ENCODE data around the gene PALD1.
"Not testable (repeated sequence)": the region's sequence is repeated elsewhere in the genome, so short reads cannot be mapped to it uniquely, and the experiment has no call there.

PALD1 gene

DNA sequence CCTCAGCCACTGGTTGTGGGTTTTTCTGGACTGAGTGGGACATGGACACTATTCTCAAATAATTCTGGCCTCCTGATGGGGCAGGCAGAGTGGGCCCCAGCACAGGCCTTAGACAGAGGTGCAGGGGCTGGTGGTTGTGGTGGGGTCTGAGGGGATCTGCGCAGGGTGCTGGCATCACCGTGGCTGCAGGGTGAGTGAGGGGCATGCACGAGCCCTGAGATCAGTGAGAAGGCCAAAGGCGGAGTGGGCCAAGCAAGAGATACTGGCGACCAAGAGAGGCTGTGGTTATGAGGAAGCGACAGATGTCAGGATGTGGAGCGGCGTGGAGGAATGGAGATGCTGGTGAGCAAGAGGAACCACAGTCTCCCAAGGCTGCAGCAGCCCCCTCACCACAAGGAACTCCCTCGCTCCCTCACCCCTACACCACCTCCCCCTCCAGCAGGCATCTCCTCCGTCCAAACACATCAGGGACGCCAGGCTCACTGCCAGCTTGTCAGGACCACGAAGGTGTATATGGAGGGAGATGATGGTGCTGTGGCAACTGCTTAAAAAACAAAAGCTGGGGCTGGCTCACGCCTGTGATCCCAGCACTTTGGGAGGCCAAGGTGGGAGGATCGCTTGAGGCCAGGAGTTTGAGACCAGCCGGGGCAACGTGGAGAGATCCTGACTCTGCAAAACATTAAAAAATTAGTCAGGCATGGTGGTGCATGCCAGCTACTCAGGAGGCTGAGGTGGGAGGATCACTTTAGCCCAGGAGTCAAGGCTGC lies 114.4 kb downstream of the PALD1 start:
- no peak for DNase-seq

DNA sequence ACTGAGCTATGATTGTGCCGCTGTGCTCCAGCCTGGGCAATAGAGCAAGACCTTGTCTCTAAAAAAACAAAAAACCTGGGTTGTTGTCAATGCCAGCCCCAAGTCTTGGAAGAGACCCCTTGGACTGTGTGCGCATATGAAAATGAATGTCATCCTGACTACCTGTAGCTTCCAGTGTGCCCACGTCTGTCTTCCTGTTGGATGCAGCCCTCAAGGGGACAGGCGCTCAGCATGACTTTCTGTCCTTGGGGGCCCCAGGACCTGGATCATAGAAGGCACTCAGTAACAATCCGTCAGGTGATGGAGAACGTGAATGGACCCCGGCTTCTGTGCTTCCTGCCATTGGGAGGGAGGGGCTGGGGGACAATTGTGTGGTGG lies 114.9 kb downstream of the PALD1 start:
- DNase-seq, result no peak

- no peak for DNase-seq
Measured at GRCh38 chr10:70594161-70594560, 115.6 kb downstream of the PALD1 start.

DNA sequence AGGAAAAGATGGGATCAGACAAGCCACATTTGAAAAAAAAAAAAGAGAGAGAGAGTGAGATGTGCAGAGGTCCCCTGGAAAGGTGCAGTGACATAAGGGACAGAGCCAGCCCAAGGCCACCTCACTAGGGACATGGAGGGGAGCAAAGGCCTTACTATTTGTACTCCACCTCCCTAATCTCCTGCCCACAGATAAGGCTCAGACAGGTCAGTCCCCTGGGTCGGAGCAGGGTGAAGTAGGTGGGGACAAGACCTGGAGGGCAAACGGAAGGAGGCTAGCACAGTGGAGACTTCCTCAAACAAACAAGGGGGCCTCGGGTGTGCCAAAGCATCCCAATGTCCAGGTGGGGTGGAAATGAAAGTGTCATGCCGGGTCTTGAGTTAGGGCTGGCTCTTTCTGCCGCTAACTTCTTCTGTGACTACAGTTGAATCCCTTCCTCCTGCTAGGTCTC lies 117.0 kb downstream of the PALD1 start:
- DNase-seq, result no peak

DNA sequence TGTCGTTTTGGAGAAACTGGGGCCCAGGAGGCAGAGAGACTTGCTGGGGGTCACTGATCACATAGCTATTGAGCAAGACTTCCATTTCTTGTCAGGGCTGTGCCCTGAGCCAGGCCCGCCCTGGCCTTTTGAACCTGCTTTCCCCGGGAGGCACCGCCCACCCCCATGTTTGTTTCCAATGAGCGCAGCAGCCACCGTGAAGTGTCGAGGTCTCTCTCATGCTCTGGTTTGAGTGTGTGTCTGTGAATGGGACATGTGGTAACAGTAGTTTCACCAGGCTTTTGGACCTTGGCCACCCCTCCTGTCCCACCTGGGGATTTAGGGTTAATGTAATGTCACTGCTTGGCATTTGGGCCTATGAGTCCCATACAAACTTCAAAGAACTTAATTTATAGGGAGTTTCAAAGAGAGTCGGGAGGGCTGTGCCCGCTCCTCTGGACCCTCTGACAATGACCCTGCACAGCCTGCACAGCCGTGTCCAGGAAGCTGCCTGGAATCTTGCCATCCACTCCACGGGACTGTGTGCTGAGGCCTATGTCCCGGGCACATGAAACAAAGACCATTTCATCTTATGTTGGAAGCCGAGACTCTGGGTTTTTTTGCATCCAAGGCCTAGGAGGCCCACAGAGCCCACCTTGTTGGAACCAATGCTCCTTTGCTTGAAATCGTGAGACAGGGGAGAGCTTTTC lies 117.7 kb downstream of the PALD1 start:
- DNase-seq, result no peak

DNA sequence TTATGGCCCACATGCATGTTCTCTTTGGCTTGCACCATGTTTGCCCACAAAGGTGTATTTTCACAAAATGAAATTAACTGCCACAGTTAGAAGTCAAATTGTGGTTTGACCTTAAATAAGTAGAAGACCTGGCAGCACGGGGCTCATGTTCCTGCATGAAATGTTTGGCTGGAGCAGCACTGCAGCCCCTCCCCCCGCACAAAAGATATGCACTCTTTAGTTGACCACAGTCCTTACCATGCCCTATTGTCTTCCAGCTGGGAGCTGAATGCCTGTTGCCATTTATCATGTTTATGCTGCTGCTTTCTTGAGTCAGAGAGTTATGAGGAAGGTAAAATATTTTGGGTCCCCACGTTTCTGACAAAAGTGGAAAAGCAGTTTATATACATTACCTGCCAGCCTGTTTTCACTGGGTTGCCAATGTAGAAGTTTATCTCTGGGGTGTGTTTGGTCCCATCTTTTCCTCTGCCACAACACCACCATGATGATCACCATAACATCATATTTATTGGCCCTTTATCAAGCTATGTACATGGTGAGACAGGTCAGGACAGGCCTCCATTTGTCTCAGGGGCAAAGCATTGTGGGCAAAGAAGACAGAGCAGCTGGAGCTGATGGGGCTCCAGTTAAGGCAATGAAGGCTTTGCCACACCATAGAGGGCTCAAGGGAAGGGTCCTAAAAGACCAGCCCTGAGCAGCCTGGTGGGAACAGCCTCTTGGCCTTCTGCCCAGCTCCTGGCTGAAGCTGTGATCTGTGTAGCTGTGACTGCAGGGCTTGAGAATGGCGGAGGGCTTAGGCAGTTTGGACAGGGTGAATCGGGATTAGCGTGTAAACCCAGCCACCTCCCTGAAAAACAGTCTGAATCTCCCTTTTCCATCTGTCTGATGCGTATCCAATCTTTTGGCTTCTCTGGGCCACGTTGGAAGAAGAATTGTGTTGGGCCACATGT lies 118.6 kb downstream of the PALD1 start:
- DNase-seq, result no peak

DNA sequence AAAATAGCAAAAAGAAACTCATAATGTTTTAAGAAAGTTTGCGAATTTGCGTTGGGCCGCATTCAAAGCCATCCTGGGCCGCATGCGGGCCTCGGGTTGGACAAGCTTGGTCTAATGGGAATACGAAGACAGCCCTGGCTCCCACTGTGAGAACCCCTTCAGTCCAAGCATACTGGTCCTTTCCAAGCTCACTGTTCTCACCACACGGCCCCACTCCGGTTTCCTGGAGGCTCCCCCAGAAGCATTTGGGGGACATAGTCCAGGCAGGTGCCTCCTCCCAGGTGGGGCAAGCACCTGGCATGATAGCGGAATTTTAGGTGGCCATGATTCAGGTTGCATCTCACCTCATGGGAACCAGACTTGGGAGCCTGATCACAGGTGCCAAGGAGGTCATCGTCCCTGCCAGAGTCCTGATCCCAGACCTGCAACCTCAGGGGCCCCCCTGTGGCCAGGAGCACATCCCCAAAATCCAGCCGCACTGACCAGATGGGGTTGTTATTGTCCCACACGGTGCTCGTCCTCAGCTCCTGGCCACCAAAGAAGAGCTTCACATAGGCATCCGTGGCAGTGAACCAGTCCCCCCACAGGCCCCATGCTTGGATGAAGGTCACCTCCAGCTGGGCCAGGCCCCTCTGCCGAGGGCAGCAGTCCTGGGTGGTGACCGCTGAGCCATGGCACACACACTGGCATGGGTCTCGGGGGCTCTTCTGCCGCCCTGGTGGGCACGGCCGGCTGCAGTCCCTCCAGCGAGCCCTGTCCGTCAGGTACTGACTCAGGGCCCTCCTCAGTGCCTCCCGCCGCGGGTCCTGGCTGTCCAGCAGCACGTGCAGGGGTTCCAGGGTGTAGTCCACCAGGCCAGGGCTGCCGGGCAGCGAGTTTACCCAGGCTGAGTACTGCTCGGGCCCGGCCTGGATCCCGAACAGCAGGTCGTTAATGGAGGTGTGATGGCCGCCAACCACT lies 119.6 kb downstream of the PALD1 start:
- no peak for DNase-seq

GRCh38 chr10:70598857-70599295 lies 120.3 kb downstream of the PALD1 start:
- no peak for DNase-seq

DNA sequence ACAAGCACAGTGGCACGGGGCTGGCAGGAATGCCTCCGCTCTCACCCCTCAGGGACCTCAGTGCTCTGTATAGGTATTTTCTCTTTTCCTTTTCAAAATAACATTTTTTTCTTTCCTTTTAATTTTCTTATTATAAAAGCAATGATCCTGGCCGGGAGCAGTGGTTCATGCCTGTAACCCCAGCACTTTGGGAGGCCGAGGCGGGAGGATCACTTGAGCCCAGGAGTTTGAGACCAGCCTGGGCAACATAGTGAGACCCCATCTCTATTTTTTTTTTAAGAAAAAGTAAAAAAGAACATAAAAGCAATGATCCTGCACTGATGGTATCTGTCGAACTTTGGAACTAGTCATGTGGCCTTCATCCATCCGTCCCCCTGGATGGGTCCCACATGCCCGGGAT lies 120.8 kb downstream of the PALD1 start:
- DNase-seq, result no peak

DNA sequence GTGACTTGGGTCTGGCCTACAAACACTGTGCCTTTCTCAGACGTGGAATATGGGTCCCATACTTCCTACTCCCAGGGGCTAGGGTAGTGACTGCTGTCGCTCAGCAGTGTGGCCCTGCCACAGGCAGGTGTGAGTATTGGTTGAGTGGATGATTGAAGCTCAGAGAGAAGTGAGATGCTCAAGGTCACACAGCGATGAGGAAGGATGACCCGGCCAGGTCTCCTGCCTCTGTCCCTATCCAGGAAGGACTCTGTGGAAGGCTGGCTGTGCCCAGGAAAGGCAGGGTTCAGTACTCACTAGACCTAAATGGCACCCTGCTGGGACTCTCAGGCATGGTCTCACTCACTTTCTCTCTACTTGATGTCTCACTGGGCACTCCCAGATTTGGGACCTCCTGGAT lies 121.2 kb downstream of the PALD1 start:
- no peak for DNase-seq

DNA sequence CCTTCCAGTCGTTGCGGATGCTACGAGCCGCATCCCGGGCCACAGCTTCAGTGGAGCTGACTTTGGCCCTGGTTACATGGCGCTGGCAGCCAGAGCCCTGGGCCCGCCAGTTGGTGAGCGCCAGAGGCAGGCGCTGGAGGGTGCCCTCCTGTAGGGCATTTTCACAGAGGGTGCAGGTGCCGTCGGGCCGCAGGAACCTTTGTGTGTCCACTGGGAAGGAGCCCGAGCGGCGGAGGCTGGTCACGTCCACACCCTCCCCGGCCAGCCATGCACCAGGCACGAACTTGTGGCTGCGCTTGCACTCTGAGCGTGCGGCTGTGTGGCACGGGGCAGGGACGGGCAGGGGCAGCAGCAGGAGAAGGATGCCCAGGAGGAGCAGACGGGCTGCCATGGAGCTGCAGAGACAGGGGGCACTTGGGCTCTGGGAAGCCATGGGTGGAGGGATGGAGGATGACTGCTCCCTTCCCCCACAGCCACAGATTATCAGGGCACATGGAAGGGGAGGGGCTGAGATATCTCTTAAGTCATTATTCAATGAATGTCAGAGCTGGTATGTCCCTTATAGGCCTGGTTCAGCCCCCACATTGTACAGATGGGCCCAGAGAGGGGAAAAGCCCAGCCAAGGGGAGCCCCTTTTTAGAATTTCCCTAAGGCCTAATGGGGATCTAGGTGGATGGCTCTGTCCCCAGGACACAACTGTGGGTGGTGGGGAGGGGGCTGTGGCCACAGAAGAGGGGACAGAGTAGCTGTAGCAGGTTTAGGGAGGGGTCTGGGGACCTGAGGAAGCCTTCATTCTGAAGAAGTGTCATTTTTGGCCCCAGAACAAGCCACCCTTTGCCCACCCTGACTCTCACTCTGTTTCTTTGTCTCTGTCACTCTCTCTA lies 122.2 kb downstream of the PALD1 start:
- DNase-seq, result no peak

GRCh38 chr10:70601746-70602145 lies 123.2 kb downstream of the PALD1 start:
- no peak for DNase-seq

GRCh38 chr10:70602665-70603448 lies 124.3 kb downstream of the PALD1 start, which contains the start of gene PRF1:
TSS of gene PRF1 (minus strand) at chr10:70602741. CDS start at chr10:70600902, 1,839 bp downstream.
- no peak for DNase-seq

DNA sequence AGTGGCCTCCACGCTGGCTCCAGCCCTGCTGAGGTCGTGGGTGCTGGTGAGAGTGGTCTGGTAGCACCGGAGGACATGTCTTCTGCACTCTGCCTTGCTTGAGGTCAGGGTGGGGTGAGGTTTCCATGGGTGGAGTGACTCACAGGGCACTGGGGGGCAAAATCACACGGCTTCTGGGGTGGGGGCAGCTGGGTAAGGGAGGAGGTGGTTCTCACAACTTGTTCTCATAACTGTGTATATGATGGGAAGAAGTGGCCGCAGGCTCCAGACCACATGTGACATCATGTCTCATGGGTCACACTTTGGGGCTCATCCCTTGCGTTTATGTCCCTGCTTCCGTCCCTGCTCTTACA lies 124.9 kb downstream of the PALD1 start:
- no peak for DNase-seq

DNA sequence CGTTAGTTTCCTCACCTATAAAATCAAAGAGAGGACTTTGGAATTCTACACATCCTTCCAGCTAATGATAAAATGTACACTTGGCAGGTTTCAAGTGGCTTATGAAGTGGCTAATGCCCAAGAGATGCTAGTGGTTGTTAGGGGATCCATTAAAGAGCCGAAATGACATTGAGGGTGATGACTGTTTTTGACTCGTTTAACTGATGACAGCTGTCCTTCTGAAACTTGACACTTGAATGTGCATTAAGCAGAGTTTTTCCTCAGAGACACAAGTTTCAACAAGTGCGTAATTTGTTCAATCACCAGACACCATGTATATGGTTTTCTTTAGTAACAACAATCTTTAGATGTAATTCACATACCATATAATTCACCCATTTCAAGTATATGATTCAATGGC lies 125.5 kb downstream of the PALD1 start:
- no peak for DNase-seq

- no peak for DNase-seq
Measured at GRCh38 chr10:70605161-70605560, 126.6 kb downstream of the PALD1 start.

DNA sequence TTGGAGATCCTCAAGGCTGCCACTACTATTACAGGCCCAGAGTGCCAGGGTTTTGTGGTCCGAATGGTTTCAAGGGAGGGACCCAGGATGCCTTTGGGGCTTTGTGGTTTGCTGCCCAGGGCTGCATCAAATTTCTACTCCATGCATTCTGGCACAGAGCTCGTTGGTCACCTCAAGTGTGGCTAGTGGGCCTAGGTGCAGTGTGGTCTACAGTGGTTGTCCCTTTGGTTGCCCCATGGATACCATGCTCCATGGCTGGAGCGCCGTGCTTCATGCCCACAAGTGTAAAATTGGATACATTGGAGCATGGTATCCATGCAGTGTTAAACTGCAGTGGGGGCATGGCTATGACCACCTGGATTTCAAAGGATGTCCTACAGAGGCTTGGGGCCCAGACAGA lies 129.4 kb downstream of the PALD1 start:
- no peak for DNase-seq

- no peak for DNase-seq
Measured at GRCh38 chr10:70613941-70614340, 135.4 kb downstream of the PALD1 start.

DNA sequence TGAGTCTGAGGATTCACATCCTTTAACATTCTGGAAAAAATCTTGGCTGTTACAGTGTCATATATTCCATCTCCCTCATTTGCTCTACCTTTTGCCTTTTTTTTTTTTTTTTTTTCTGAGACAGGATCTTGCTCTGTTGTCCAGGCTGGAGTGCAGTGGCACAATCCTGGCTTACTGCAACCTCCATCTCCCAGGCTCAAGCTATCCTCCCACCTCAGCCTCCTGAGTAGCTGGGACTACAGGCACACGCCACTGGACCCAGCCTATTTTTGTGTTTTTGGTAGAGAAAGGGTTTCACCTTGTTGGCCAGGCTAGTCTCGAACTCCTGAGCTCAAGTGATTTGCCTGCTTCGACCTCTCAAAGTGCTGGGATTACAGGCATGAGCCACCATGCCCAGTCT lies 135.8 kb downstream of the PALD1 start:
- not testable (repeated sequence) for DNase-seq

DNA sequence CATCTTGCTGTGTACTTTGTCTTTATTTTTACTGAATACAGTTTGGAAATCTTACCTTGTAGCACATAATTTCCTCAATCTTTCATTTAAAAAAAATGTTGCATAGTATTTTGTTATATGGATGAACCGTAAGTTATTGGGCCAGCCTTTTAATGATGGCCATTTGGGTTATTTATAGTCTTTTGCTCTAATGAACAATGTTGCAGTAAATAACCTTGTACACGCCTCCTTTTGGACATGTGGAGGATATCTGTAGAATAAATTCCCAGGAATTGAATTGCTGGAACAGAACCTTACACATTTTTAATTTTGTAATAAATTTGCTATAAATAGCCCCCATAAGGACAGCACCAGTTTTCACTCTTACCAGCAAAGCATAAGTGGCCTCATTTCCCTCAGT lies 136.6 kb downstream of the PALD1 start:
- DNase-seq, result no peak
